Endodermal cell (in vitro differentiated cells): ENCODE data around the gene EAF2. TPM values are rescaled to one million over a fixed set of nuclear protein-coding genes. Genes with fewer than 3 reads are reported as not detected.

Source experiments
- DNase-seq: peaks from one replicate; pipeline ENCODE4 v3.0.0-alpha.2; 2017
- H3K27ac ChIP-seq: 2 replicates; pipeline ENCODE4 v1.5.1; 2013; ENCODE audit warnings: mild to moderate bottlenecking, low read depth, low read length, moderate library complexity
- H3K27me3 ChIP-seq: 2 replicates; pipeline ENCODE4 v1.6.1; 2013; ENCODE audit warnings: mild to moderate bottlenecking, low read length, moderate library complexity; ENCODE audit not compliant: insufficient read depth, control insufficient read depth, poor library complexity, severe bottlenecking
- H3K36me3 ChIP-seq: 2 replicates; pipeline ENCODE4 v1.7.0; 2013; ENCODE audit warnings: mild to moderate bottlenecking, low read length, moderate library complexity; ENCODE audit not compliant: control insufficient read depth, insufficient read depth
- H3K4me1 ChIP-seq: one replicate; pipeline ENCODE4 v1.7.0; 2013; ENCODE audit warnings: low read length; ENCODE audit not compliant: control insufficient read depth, insufficient read depth
- H3K4me3 ChIP-seq: 2 replicates; pipeline ENCODE4 v1.5.1; 2013; ENCODE audit warnings: mild to moderate bottlenecking, low read length, moderate library complexity
- H3K9ac ChIP-seq: 2 replicates; pipeline ENCODE4 v1.6.1; 2013; ENCODE audit warnings: mild to moderate bottlenecking, low read length, moderate library complexity; ENCODE audit not compliant: poor library complexity, severe bottlenecking; ENCODE audit errors: extremely low read depth
- H3K9me3 ChIP-seq: 2 replicates; pipeline ENCODE4 v1.6.1; 2013; ENCODE audit warnings: mild to moderate bottlenecking, low read length, moderate library complexity; ENCODE audit not compliant: control insufficient read depth
- H3K27ac Mint-ChIP-seq: 2 replicates; pipeline ENCODE4 v1.8.0; 2020; ENCODE audit warnings: mixed read lengths
- H3K27me3 Mint-ChIP-seq: 2 replicates; pipeline ENCODE4 v1.8.0; 2021; ENCODE audit warnings: mild to moderate bottlenecking, mixed read lengths; ENCODE audit not compliant: insufficient read depth
- H3K36me3 Mint-ChIP-seq: 2 replicates; pipeline ENCODE4 v1.8.0; 2020; ENCODE audit warnings: low read depth, mixed read lengths
- H3K4me1 Mint-ChIP-seq: 2 replicates; pipeline ENCODE4 v1.8.0; 2020; ENCODE audit warnings: mixed read lengths
- H3K4me3 Mint-ChIP-seq: 2 replicates; pipeline ENCODE4 v1.8.0; 2020; ENCODE audit warnings: mild to moderate bottlenecking, moderate library complexity, mixed read lengths
- H3K9me3 Mint-ChIP-seq: 2 replicates; pipeline ENCODE4 v1.8.0; 2020; ENCODE audit warnings: mild to moderate bottlenecking, mixed read lengths
- CTCF ChIP-seq: fragments of 200-600 bp; sonication (generic); conservative IDR thresholded peaks from 2 replicates; pipeline ENCODE4 v1.5.0; 2021; ENCODE audit warnings: antibody characterized with exemption, mild to moderate bottlenecking
- WGBS, 2 experiments: methylation state at CpG; one replicate each; pipeline versions ENCODE4 v1.1.5 to v1.1.7; 2013; ENCODE audit warnings: missing lambda C conversion rate in 2 of 2, mixed read lengths in 1 of 2; ENCODE audit not compliant: insufficient coverage in 1 of 2, insufficient read length in 1 of 2; 5-methylcytosine and 5-hydroxymethylcytosine counted together
- total RNA-seq, 2 donors: library from RNA; stranded (reverse); fragmentation: NEBNext Ultra II Directional in 1 of 2; extraction: Animal tissue kit (Norgen Biotek cat#: 25700) in 1 of 2; gene quantifications; 2 replicates in 1 of 2; 3 replicates in 1 of 2; pipeline ENCODE4 v1.2.1, GENCODE V29; 2021

EAF2 gene
- total RNA-seq, 2 donors from 2014 or later: 3.5 to 4.6 TPM

DNA sequence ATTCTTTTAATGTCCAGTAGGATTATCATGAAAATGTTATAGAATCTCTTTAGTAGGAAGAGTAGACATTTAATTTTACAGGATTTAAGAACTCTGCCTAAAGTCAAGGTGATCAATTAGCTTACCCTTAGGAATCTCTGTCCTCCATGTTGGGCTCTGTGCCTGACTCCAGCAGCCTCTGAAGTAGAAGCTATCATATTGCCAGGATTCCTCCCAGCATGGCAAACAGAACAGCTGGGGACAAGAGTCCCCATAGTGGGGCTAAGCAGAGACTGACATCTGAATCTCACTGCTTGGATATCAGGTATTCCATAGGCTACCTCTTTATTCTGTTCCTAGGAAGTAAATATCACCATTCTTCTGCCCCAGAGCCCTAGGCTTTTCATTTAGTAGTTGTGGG lies 60.7 kb downstream of the EAF2 start:
- DNase-seq: no peak
- no peaks in the 10 kb centered on the region for H3K36me3 ChIP-seq
- H3K27ac Mint-ChIP-seq: no peak overlapping the region
- H3K36me3 Mint-ChIP-seq: peaks cover 2% of the 10 kb centered on the region
- H3K4me1 ChIP-seq: peaks cover 11% of the 10 kb centered on the region
- no peak overlapping the region for H3K4me3 Mint-ChIP-seq
- peaks cover 14% of the 10 kb centered on the region for H3K4me1 Mint-ChIP-seq
- no peaks in the 10 kb centered on the region for H3K9me3 Mint-ChIP-seq
- H3K27ac ChIP-seq: no peak overlapping the region
- peaks cover 2% of the 10 kb centered on the region for H3K27me3 Mint-ChIP-seq
- TF ChIP-seq CTCF: no peak
- no peaks in the 10 kb centered on the region for H3K27me3 ChIP-seq
- H3K4me3 ChIP-seq: no peak overlapping the region
- no peaks in the 10 kb centered on the region for H3K9me3 ChIP-seq
- H3K9ac ChIP-seq: no peak overlapping the region

- H3K27ac ChIP-seq: no peak overlapping the region
These were observed 61.8 kb downstream of the EAF2 start for GRCh38 chr3:121896823-121897222.

DNA sequence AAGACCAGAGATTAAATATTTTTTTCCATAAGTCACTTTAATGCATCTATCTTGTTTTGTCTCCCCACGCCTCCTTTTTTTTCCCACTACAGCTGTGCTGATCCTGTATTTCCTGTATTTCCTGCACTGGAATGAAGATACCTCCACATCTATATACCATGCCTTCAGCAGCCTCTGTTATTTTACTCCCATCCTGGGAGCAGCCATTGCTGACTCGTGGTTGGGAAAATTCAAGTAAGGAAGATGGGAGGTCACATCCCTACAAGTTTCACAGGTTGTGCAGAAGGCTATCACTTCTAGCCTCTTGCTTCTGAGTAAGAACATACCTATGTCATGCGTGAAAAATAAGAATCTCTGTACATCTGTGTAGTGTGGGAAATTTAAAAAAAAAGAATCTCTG lies 62.3 kb downstream of the EAF2 start:
- Mint-ChIP-seq H3K27ac (no peak overlapping the region), H3K27me3 (peaks cover 2% of the 10 kb centered on the region), H3K4me3 (no peak overlapping the region), H3K36me3 (peaks cover 2% of the 10 kb centered on the region), H3K4me1 (peaks cover 14% of the 10 kb centered on the region), H3K9me3 (peaks cover under 1% of the 10 kb centered on the region)
- peaks cover 11% of the 10 kb centered on the region for H3K4me1 ChIP-seq
- H3K27me3 ChIP-seq: no peaks in the 10 kb centered on the region
- H3K36me3 ChIP-seq: no peaks in the 10 kb centered on the region
- no peak overlapping the region for H3K9ac ChIP-seq
- no peaks in the 10 kb centered on the region for H3K9me3 ChIP-seq
- 86 to 95% methylated on average over 1 to 3 of the region's 3 CpGs for WGBS, 2 experiments
- no peak overlapping the region for H3K27ac ChIP-seq
- no peak for TF ChIP-seq CTCF
- no peak overlapping the region for H3K4me3 ChIP-seq
- no peak for DNase-seq

More at GRCh38 chr3:121896823-121897222, 61.8 kb downstream of the EAF2 start:
- no peaks in the 10 kb centered on the region for H3K9me3 Mint-ChIP-seq
- no peaks in the 10 kb centered on the region for H3K27me3 ChIP-seq
- H3K9me3 ChIP-seq: no peaks in the 10 kb centered on the region
- H3K36me3 ChIP-seq: no peaks in the 10 kb centered on the region
- no peak overlapping the region for H3K9ac ChIP-seq
- H3K36me3 Mint-ChIP-seq: peaks cover 2% of the 10 kb centered on the region
- peaks cover 11% of the 10 kb centered on the region for H3K4me1 ChIP-seq
- H3K4me3 Mint-ChIP-seq: no peak overlapping the region
- peaks cover 2% of the 10 kb centered on the region for H3K27me3 Mint-ChIP-seq
- no peak for TF ChIP-seq CTCF
- DNase-seq: no peak
- no peak overlapping the region for H3K4me3 ChIP-seq
- peaks cover 14% of the 10 kb centered on the region for H3K4me1 Mint-ChIP-seq
- H3K27ac Mint-ChIP-seq: no peak overlapping the region
